Limb (tissue), 2 donors: Measurements from ENCODE around the gene FNDC3B.
A peak's percentile ranks its signal among the peaks of the same experiment; 100 is the strongest.

Experiments
- DNase-seq, 2 donors: peaks; one replicate each; pipeline ENCODE4 v3.0.0-alpha.2; 2016; ENCODE audit errors: extremely low spot score in 2 of 2

The FNDC3B gene

DNA sequence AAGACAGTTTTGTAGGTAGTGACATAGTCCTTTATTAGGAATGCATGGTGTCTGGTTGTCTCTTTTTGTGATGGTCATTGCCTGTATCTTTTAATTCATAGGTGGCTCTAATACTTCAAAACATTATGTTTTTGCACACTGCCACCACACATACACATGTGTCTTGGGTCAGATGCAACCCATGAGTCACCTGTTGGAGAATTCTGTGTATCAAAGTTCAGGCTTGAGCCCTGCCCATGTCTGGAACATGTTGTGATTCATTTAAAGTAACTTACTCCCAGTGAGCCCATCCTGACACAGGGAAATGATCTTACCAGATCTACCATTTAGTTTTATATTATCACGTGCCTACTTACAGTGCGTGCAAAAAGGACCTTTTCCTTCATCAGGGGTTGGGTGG lies 266.2 kb downstream of the FNDC3B start:
- no peak for DNase-seq

DNA sequence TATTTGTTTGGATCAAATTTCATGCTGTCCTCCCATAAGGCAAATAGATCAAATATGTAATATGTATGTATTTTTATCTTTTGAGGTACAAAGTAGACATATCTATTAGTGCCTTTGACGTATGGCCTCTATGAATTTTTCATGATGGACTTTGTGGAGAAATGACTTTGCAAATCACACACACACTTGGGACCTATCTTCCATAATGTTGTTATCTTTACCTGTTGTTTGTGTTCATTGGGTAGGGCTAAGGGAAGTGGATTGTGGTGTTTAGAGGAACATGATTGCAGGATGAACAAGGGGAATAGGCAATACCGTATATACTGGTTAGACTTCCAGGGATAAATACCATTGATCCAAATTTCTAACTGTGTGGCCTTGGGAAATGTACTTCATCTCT lies 266.6 kb downstream of the FNDC3B start:
- DNase-seq: no peak

- DNase-seq: no peak
These were observed 267.8 kb downstream of the FNDC3B start for GRCh38 chr3:172307141-172307560.

- no peak for DNase-seq
These were observed 269.7 kb downstream of the FNDC3B start for GRCh38 chr3:172309059-172309458.

DNA sequence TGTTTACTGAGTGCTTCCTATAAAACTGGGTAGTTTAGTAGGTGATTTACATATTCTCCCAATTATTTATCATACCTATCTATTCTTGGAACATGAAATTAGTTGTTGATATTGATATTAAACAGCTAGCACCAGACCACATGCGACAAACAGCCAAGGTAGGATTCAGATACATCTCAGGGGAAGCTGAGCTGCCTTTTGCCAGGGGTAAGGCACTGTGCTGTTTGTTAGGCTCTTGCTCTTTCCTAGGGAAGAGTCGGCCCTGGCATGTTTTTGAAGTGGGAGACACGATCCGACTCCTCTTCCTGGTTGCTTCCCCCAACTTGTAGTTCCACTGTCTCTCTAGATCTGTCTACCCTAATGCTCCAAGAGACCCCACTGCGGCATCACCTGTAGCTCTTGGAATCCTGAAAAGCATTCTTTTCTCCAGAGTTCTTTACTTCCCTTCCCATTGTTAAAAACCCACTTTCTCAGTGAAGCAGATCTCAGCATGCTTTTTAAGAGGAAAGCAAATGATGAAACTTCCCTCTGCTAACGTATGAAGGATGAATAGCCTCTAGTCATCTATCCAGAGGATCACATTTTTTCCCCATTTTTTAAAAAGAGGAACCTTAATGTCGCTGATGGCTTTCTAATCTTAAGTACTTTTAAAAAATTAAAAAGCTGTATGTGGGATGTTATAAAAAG lies 270.5 kb downstream of the FNDC3B start:
- no peak for DNase-seq

DNA sequence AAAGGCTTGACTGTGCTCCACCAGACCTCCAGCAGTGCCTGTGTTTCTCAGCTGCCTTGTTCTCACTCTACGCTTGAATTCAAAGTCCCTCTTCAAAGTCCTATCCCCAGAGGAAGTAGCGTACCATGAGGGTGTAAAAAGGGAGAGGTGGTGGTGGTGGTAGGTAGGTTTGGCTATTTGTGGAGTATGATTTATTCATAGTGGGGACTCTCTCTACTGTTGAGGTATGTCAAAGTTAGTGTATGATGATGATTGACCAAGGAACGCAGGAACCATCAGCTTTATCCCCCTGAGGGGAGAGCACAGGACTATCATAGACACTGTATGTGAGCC lies 271.0 kb downstream of the FNDC3B start:
- DNase-seq: no peak

DNA sequence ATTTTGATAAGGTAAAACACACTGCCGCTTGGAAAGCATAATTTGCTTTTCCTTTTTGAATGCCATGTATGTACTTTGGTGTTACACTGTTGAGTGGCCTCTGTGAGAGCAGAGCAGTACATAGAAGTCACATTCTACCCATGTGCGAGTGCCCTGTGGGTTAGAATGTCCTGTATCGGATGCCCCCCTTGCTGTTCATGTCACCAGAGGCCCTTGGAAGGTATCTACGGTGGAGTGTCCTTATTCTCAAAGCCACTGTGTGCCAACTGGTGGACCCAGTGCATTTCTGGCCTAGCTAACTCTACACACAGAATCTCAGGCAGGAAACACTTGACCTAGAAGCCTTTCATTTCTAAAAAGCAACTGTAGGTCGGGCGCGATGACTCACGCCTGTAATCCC lies 271.8 kb downstream of the FNDC3B start:
- no peak for DNase-seq

- DNase-seq: no peak
These were observed 272.6 kb downstream of the FNDC3B start for GRCh38 chr3:172312001-172312400.

GRCh38 chr3:172312711-172313110 lies 273.3 kb downstream of the FNDC3B start:
- DNase-seq: no peak

DNA sequence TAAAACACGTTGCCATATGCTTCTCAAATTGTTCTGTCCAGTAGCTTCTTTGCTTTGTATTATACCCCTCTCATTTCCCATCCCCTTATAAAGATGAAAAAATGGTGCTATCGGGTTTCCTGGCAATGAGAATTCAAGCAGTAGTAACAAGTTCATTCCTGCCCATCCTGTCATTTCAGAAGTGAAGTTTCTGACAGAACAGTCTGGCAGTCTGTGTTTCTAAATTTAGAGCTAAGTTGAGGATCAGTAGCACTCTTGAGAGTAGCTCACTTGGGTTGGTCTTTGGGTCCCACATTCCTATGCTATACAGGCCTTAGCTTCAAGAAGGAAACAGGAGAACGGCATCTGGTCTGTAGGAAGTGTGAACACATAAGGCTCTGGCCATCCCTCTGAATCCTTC lies 274.3 kb downstream of the FNDC3B start:
- no peak for DNase-seq

DNA sequence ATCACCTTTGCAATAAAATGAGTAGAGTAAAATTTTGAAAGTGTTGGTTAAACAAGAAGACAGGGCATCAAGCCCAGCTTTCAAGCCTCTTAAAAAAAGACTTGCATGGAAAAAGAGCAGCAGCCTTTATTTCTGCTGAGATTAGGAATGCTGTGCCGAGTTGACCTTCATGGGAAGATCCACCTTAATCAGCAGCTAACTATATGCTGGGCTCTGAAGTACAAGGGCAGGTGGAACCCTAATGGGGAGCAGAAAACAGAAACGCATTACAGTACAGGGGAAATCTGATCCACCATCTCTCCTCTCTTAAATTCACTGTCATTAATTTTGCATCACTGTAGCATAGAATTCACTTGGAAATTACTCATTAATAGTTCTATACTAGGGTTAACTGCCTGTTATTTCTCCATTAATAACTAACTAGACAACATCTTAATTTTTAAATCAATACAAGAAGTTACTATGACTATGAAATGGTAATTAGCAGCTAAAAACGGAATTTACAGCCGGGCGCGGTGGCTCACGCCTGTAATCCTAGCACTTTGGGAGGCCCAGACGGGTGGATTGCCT lies 275.3 kb downstream of the FNDC3B start:
- no peak for DNase-seq

- DNase-seq: no peak
These were observed 276.2 kb downstream of the FNDC3B start for GRCh38 chr3:172315401-172316091.

DNA sequence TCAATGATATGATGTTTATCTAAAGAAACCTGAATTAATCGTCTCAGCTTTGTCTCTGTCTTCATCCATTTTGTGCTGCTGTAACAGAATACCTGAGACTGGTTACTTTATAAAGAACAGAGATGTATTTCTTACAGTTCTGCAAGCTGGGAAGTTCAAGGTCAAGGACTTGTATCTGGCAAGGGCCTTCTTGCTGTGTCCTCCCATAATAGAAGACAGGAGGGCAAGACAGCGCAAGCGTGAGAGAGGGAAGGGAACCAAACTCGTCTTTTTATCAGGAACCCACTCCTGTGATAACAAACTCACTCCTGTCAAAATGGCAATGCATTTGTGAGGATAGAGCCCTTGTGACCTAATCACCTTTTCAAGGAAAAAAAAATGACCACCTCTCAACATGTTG lies 277.4 kb downstream of the FNDC3B start:
- no peak for DNase-seq

DNA sequence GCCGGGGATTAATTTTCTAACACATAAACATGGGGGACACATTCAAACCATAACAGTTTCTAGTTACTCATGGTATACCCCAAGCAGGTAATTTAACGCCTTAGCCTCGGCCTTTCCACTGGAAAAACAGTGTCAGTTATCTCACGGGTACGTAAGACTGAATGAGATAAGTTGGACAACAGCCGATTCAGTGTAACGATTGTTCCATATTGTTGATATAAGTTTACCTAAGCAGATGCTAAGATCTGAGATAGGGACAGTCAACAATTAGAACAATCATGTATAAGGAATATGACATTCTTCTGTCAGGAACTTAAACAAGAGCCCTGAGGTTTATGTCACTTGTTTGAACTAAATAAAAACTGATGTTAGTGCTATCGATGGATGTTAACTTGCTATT lies 278.1 kb downstream of the FNDC3B start:
- DNase-seq: no peak

DNA sequence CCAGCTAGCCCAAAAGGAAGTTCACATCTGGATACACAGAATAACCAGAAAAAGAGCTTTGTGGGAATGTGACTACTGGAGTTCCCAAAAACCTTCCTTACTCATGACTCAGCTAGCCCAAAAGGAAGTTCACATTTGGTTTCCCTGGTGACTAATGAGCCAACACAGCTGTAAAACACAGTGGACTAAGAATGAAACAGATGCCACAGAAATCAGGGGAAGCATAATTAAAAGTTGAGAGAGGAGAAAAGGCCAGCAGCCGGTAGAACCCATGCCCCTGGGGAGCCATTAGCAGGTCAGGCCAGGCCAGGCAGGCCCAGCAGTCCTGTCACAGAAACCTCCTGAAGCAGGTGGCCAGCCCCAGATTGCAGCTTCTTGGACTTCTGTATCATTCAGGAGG lies 278.6 kb downstream of the FNDC3B start:
- DNase-seq: peak in 1 of 2 donors; percentile 48

GRCh38 chr3:172319595-172319994 lies 280.2 kb downstream of the FNDC3B start:
- peak in 1 of 2 donors; percentile 48 for DNase-seq

DNA sequence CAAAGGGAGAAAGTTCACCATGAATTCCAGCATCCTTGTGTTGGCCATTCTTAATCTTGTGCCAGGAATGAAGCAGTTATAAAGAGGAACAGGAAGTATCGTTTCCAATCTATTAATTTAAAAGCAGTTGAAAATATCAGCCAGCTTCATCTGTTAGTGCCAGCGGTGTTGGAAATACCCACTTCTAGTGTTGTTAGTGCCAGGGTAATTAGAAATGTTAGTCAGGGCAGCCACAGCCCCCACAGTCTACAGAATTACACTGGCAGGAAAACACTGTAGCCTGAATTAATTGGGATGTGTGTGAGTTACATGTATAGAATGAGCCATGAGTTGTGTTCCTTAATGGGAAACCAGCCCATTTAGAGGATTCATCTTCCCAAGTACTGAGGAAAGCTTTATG lies 281.1 kb downstream of the FNDC3B start:
- no peak for DNase-seq

DNA sequence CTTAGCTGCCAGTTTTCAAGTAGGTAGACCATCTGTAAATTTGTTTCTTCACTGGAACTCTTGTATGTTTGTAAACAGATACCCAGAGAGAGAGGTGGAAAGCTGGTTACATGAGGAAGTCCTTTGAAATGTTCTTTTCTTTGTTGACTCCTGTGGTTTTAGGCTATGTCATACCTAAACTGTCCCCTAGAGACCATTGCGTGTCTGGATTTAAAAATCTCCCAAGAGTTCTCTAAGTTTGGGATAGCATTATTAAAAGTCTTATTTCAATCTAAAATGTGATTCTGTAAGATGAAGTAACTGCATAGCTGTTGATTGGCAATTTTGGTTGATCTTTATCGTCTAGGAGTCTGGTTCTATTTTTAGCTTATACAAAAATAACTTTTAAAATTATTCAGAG lies 281.7 kb downstream of the FNDC3B start:
- no peak for DNase-seq

- no peak for DNase-seq
These were observed 284.7 kb downstream of the FNDC3B start for GRCh38 chr3:172323894-172324610.

DNA sequence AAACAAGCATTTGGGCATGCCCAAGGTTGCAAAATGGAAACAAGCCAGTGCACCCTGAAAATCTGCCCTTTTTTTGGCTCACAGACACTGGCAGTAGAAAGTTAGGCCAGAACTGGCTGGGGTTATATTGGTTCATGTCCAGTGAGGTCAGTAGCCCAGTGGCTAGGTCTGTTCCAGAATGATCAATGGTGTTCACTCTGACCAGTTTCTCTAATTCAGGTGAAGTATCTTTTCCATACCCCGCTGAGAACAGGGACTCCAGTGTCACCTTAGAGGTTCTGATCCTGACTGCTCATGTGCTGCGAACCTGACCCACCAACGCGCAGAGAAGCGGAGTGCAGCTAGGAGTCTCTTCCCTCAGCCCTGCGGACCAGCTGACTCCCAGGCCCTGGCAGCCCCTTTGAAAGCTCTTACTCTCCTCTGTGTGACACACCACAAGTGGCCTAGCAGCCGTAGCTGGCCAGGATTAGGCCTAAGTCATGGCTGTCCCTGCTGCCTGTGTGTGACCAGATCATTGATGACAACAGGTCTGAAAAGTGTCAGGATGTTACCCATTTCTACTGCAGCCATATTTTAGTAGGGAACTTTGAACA lies 285.3 kb downstream of the FNDC3B start:
- no peak for DNase-seq

GRCh38 chr3:172325461-172325860 lies 286.1 kb downstream of the FNDC3B start:
- DNase-seq: no peak

DNA sequence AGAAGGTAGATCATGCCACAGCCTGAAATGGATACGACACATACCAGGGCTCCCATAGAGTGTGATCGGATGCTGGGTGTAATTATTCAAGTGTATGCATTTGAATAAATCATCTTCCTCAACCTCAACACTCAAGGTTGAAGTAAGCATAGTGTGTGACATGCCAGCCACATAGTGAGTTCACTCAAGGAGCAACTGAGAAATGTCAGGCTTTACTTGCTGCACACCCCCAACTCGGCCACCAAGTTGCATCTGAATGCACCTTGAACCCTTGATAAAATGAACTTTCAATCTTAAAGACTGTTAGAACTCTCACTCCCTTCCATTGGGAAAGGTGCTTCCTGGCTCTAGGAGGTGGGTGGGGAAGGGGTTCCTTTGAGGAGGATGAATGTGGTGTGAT lies 287.6 kb downstream of the FNDC3B start:
- DNase-seq: no peak
